KOPT-K1 (cell line): ENCODE measurements around the gene PKP2.

Experiments
- H3K27ac ChIP-seq: fragments of 200-600 bp; sonication (generic); 2 replicates; pipeline ENCODE4 v1.5.1; 2016; ENCODE audit warnings: antibody characterized with exemption, mild to moderate bottlenecking, low read depth, low read length; ENCODE audit not compliant: poor library complexity, severe bottlenecking
- H3K36me3 ChIP-seq: fragments of 200-600 bp; sonication (generic); 2 replicates; pipeline ENCODE4 v1.5.1; 2017; ENCODE audit warnings: antibody characterized with exemption, mild to moderate bottlenecking, low read length, moderate library complexity; ENCODE audit not compliant: insufficient read depth
- H3K9me3 ChIP-seq: fragments of 200-600 bp; sonication (generic); 2 replicates; pipeline ENCODE4 v1.5.1; 2017; ENCODE audit warnings: antibody characterized with exemption, low read length, mild to moderate bottlenecking; ENCODE audit not compliant: insufficient read depth, poor library complexity, severe bottlenecking

PKP2 gene

GRCh38 chr12:32859389-32859788, 37.2 kb downstream of the PKP2 start:
- H3K9me3 ChIP-seq = no peaks in the 10 kb centered on the region
- H3K36me3 ChIP-seq = no peaks in the 10 kb centered on the region
- H3K27ac ChIP-seq = no peak overlapping the region

GRCh38 chr12:32854716-32855115, 41.9 kb downstream of the PKP2 start:
- H3K36me3 ChIP-seq = no peaks in the 10 kb centered on the region
- H3K9me3 ChIP-seq = no peaks in the 10 kb centered on the region
- H3K27ac ChIP-seq = no peak overlapping the region

- H3K9me3 ChIP-seq = no peaks in the 10 kb centered on the region
- H3K27ac ChIP-seq = no peak overlapping the region
- H3K36me3 ChIP-seq = no peaks in the 10 kb centered on the region
These were observed 42.5 kb downstream of the PKP2 start for GRCh38 chr12:32854097-32854496.

GRCh38 chr12:32847287-32847686, 49.3 kb downstream of the PKP2 start:
- no peaks in the 10 kb centered on the region for H3K9me3 ChIP-seq
- no peak overlapping the region for H3K27ac ChIP-seq
- no peaks in the 10 kb centered on the region for H3K36me3 ChIP-seq

GRCh38 chr12:32846053-32846452, 50.5 kb downstream of the PKP2 start:
- H3K36me3 ChIP-seq = no peaks in the 10 kb centered on the region
- no peaks in the 10 kb centered on the region for H3K9me3 ChIP-seq
- no peak overlapping the region for H3K27ac ChIP-seq

- H3K27ac ChIP-seq = no peak overlapping the region
- H3K36me3 ChIP-seq = no peaks in the 10 kb centered on the region
- H3K9me3 ChIP-seq = no peaks in the 10 kb centered on the region
These were observed 53.0 kb downstream of the PKP2 start for GRCh38 chr12:32843528-32844095.

GRCh38 chr12:32841061-32841460, 55.5 kb downstream of the PKP2 start:
- no peak overlapping the region for H3K27ac ChIP-seq
- H3K9me3 ChIP-seq = no peaks in the 10 kb centered on the region
- H3K36me3 ChIP-seq = no peaks in the 10 kb centered on the region

- Histone ChIP-seq H3K36me3 (no peaks in the 10 kb centered on the region), H3K9me3 (no peaks in the 10 kb centered on the region), H3K27ac (no peak overlapping the region)
These were observed 56.7 kb downstream of the PKP2 start for GRCh38 chr12:32839828-32840227.

GRCh38 chr12:32837974-32838373, 58.6 kb downstream of the PKP2 start:
- no peaks in the 10 kb centered on the region for H3K9me3 ChIP-seq
- no peak overlapping the region for H3K27ac ChIP-seq
- H3K36me3 ChIP-seq = no peaks in the 10 kb centered on the region

GRCh38 chr12:32836710-32837109, 59.9 kb downstream of the PKP2 start:
- Histone ChIP-seq H3K36me3 (no peaks in the 10 kb centered on the region), H3K9me3 (no peaks in the 10 kb centered on the region), H3K27ac (no peak overlapping the region)

- Histone ChIP-seq H3K36me3 (no peaks in the 10 kb centered on the region), H3K27ac (no peak overlapping the region), H3K9me3 (no peaks in the 10 kb centered on the region)
These were observed 62.5 kb downstream of the PKP2 start for GRCh38 chr12:32834122-32834521.

GRCh38 chr12:32828552-32828951, 68.0 kb downstream of the PKP2 start:
- Histone ChIP-seq H3K36me3 (no peaks in the 10 kb centered on the region), H3K27ac (no peak overlapping the region), H3K9me3 (no peaks in the 10 kb centered on the region)

GRCh38 chr12:32828120-32828519, 68.5 kb downstream of the PKP2 start:
- Histone ChIP-seq H3K36me3 (no peaks in the 10 kb centered on the region), H3K27ac (no peak overlapping the region), H3K9me3 (no peaks in the 10 kb centered on the region)

GRCh38 chr12:32826807-32827412, 69.7 kb downstream of the PKP2 start:
- H3K36me3 ChIP-seq = no peaks in the 10 kb centered on the region
- H3K27ac ChIP-seq = no peak overlapping the region
- H3K9me3 ChIP-seq = no peaks in the 10 kb centered on the region

GRCh38 chr12:32824596-32824995, 72.0 kb downstream of the PKP2 start:
- Histone ChIP-seq H3K36me3 (no peaks in the 10 kb centered on the region), H3K27ac (no peak overlapping the region), H3K9me3 (no peaks in the 10 kb centered on the region)

- Histone ChIP-seq H3K36me3 (no peaks in the 10 kb centered on the region), H3K9me3 (no peaks in the 10 kb centered on the region), H3K27ac (no peak overlapping the region)
These were observed 74.2 kb downstream of the PKP2 start for GRCh38 chr12:32822344-32822743.
